22Rv1 (cell line): Measurements from ENCODE around the gene KIF3B.

Experiments used
- CTCF ChIP-seq: fragments of 450-650 bp; IDR thresholded peaks from 2 replicates; pipeline ENCODE4 v1.5.1; 2017; ENCODE audit warnings: mild to moderate bottlenecking
- ZFX ChIP-seq: fragments of 450-650 bp; IDR thresholded peaks from 2 replicates; pipeline ENCODE4 v1.6.1; 2017; ENCODE audit warnings: antibody characterized with exemption, borderline replicate concordance

GRCh38 chr20:32248043-32248442, 29.4 kb upstream of the KIF3B start:
- TF ChIP-seq CTCF (no peak), ZFX (no peak)
